GM19395 (cell line): ENCODE measurements around the gene SNAPC4.
A peak's percentile ranks its signal among the peaks of the same experiment; 100 is the strongest.

Experiments
- ATAC-seq: cut with Tn5 transposase; IDR thresholded peaks from one replicate; pipeline ENCODE4 v1.9.1; 2021; ENCODE audit warnings: mild to moderate bottlenecking, moderate library complexity; ENCODE audit not compliant: unreplicated experiment

SNAPC4 gene

GRCh38 chr9:136400038-136400834, at the start of gene SNAPC4:
Gene SNAPC4, minus strand, starts transcription at chr9:136400170. Its CDS starts 1,742 bp downstream, at chr9:136398428.
- no peak for ATAC-seq

GRCh38 chr9:136448655-136449054, 48.7 kb upstream of the SNAPC4 start:
- ATAC-seq: no peak

- ATAC-seq: no peak
These were observed 47.3 kb upstream of the SNAPC4 start for GRCh38 chr9:136447173-136447778.

- ATAC-seq: no peak
These were observed 45.8 kb upstream of the SNAPC4 start for GRCh38 chr9:136445799-136446198.

- ATAC-seq: no peak
These were observed 44.1 kb upstream of the SNAPC4 start for GRCh38 chr9:136444102-136444501.

- ATAC-seq: no peak
These were observed 43.7 kb upstream of the SNAPC4 start for GRCh38 chr9:136443687-136444086.

- ATAC-seq: no peak
These were observed 43.1 kb upstream of the SNAPC4 start for GRCh38 chr9:136443087-136443486.

GRCh38 chr9:136442265-136442664, 42.3 kb upstream of the SNAPC4 start:
- no peak for ATAC-seq

GRCh38 chr9:136441681-136442245, 41.8 kb upstream of the SNAPC4 start:
- ATAC-seq: no peak

GRCh38 chr9:136441191-136441680, 41.3 kb upstream of the SNAPC4 start:
- ATAC-seq: no peak

GRCh38 chr9:136439481-136440408, 39.8 kb upstream of the SNAPC4 start, which contains the start of gene INPP5E:
Gene INPP5E, minus strand, starts transcription at chr9:136439845. Its CDS starts 426 bp downstream, at chr9:136439419.
- peak; percentile 78 for ATAC-seq

- ATAC-seq: peak; percentile 52
These were observed 38.8 kb upstream of the SNAPC4 start for GRCh38 chr9:136438548-136439480.

- ATAC-seq: no peak
These were observed 38.0 kb upstream of the SNAPC4 start for GRCh38 chr9:136437839-136438547.

GRCh38 chr9:136437430-136437829, 37.5 kb upstream of the SNAPC4 start:
- no peak for ATAC-seq

- no peak for ATAC-seq
These were observed 36.2 kb upstream of the SNAPC4 start for GRCh38 chr9:136436055-136436634.

- no peak for ATAC-seq
These were observed 34.7 kb upstream of the SNAPC4 start for GRCh38 chr9:136434580-136435169.

GRCh38 chr9:136433849-136434579, 34.0 kb upstream of the SNAPC4 start:
- ATAC-seq: no peak
